Breast epithelium (tissue), 4 donors: ENCODE results near the gene ACTR2. TPM values are rescaled to one million over a fixed set of nuclear protein-coding genes. Genes with fewer than 3 reads are reported as not detected.
"Not testable (repeated sequence)": the region's sequence is repeated elsewhere in the genome, so short reads cannot be mapped to it uniquely, and the experiment has no call there.

ENCODE experiments used
- DNase-seq, 2 donors: peaks; one replicate each; pipeline ENCODE4 v3.0.0-alpha.2; 2019; ENCODE audit warnings: low spot score in 2 of 2
- H3K27ac ChIP-seq, 2 donors: fragments of 200-600 bp; sonication (generic) in 1 of 2; one replicate each; pipeline ENCODE4 v1.5.1; 2016 to 2019; ENCODE audit warnings: mild to moderate bottlenecking in 1 of 2
- H3K27me3 ChIP-seq, 2 donors: fragments of 200-600 bp; sonication (generic) in 1 of 2; one replicate each; pipeline versions ENCODE4 v1.5.1 to v1.6.0; 2017 to 2019; ENCODE audit warnings: control low read depth in 1 of 2, mild to moderate bottlenecking in 1 of 2
- H3K36me3 ChIP-seq: fragments of 200-600 bp; one replicate; pipeline ENCODE4 v1.5.1; 2019
- H3K4me1 ChIP-seq, 2 donors: fragments of 200-600 bp; sonication (generic); one replicate each; pipeline ENCODE4 v1.5.1; 2016 to 2019; ENCODE audit warnings: control low read depth in 1 of 2
- H3K4me3 ChIP-seq, 3 donors: fragments of 200-600 bp; sonication (generic); 1 replicate in 2 of 3; 2 replicates in 1 of 3; pipeline ENCODE4 v1.5.1; 2016 to 2019; ENCODE audit warnings: mild to moderate bottlenecking in 3 of 3, moderate library complexity in 2 of 3
- H3K9me3 ChIP-seq, 2 donors: fragments of 200-600 bp; sonication (generic) in 1 of 2; one replicate each; pipeline ENCODE4 v1.5.1; 2016 to 2019; ENCODE audit warnings: control low read depth in 1 of 2
- POLR2A ChIP-seq: fragments of 450-650 bp; IDR thresholded peaks from one replicate; pipeline ENCODE4 v1.6.1; 2016; ENCODE audit warnings: antibody characterized with exemption, mild to moderate bottlenecking, moderate library complexity
- POLR2AphosphoS5 ChIP-seq, 3 donors: sonication (generic); formaldehyde crosslinking; IDR thresholded peaks; one replicate each; pipeline ENCODE4 v1.6.1; 2017; ENCODE audit warnings: antibody characterized with exemption in 3 of 3
- intact Hi-C: fragments of 100-400 bp; cut with DNase I; formaldehyde crosslinking; loops from one replicate; pipeline ENCODE4 v1.15.1; 2023; ENCODE audit warnings: low total_unique reads
- total RNA-seq, 3 donors: library from RNA; depleted of rRNA; stranded (reverse); fragments of >200 nt; gene quantifications; one replicate each; pipeline ENCODE4 v1.1.0, GENCODE V29; 2016
- TF ChIP-seq, protein P1 (sequence below), 3 donors: fragments of 450-650 bp; IDR thresholded peaks; one replicate each; pipeline ENCODE4 v1.5.1; 2016 to 2017; ENCODE audit warnings: antibody characterized with exemption in 3 of 3, mild to moderate bottlenecking in 3 of 3, moderate library complexity in 3 of 3

Gene ACTR2
- total RNA-seq, 3 donors from 2014 or later: 74.7 to 98.4 (median 75.1) TPM

DNA sequence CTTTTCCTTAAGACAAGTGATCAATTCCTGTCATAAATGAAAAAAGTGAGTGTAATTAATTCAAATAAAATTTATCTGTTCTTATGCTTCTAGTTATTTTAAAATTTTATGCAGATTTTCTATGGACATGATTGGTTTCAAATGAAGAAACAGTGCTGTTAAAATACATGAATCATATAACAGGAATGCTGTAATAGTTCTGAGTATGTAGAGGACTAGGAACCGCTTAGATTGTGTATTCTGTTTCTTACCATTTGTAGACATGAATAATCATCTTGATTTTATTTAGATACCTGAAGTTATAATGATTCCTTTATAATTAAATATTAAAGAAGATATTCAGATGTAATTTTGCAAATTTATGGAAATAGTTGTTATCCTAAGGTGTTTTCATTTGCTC, 3.5 kb downstream of the ACTR2 start:
- peaks cover 0 to 7% of the 10 kb centered on the region in 2 donors for H3K4me1 ChIP-seq
- H3K27ac ChIP-seq: no peak overlapping the region
- no peaks in the 10 kb centered on the region for H3K9me3 ChIP-seq
- TF ChIP-seq, protein P1, sequence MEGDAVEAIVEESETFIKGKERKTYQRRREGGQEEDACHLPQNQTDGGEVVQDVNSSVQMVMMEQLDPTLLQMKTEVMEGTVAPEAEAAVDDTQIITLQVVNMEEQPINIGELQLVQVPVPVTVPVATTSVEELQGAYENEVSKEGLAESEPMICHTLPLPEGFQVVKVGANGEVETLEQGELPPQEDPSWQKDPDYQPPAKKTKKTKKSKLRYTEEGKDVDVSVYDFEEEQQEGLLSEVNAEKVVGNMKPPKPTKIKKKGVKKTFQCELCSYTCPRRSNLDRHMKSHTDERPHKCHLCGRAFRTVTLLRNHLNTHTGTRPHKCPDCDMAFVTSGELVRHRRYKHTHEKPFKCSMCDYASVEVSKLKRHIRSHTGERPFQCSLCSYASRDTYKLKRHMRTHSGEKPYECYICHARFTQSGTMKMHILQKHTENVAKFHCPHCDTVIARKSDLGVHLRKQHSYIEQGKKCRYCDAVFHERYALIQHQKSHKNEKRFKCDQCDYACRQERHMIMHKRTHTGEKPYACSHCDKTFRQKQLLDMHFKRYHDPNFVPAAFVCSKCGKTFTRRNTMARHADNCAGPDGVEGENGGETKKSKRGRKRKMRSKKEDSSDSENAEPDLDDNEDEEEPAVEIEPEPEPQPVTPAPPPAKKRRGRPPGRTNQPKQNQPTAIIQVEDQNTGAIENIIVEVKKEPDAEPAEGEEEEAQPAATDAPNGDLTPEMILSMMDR (IDR thresholded peaks at IDR 0.05): no peak
- TF ChIP-seq POLR2A: no peak
- no peak for TF ChIP-seq POLR2AphosphoS5 (IDR thresholded peaks at IDR 0.05)
- H3K27me3 ChIP-seq: no peaks in the 10 kb centered on the region
- DNase-seq: no peak
- no peak overlapping the region for H3K4me3 ChIP-seq
- intact Hi-C loops: no loop called here
- H3K36me3 ChIP-seq: no peaks in the 10 kb centered on the region

DNA sequence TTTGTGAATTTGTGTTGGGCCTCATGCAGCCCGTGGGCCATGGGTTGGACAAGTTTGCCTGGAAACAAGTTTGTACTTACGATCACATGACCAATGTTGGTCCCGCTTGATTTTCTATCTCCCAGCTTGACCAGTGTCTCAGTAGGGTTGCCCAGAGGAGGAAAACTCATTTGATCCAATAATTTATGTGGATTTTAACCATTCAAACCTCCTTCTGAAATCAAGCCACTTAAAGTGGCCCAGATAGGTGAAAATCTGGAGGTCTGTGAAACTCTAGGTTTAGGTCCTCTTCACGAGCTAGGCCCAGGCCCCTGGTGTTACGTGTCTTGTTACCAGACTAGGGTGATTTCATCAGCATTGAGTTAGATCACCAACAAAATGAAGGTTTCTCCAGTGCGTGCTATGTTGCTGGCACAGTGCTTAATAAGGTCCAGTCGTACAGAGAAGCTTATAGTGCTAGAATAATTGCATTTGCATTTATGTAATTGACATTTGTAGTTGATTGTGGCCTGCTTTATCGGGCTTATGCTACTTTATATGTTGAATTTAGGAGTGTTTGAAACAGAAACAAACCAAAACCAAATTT, 4.4 kb downstream of the ACTR2 start:
- no peaks in the 10 kb centered on the region for H3K27me3 ChIP-seq
- intact Hi-C loops: no loop called here
- H3K27ac ChIP-seq: no peak overlapping the region
- peaks cover 0 to 1% of the 10 kb centered on the region in 2 donors for H3K4me1 ChIP-seq
- H3K36me3 ChIP-seq: no peaks in the 10 kb centered on the region
- no peak for DNase-seq
- TF ChIP-seq, protein P1 (IDR thresholded peaks at IDR 0.05): no peak
- TF ChIP-seq POLR2A: no peak
- no peak for TF ChIP-seq POLR2AphosphoS5 (IDR thresholded peaks at IDR 0.05)
- H3K9me3 ChIP-seq: no peaks in the 10 kb centered on the region
- no peak overlapping the region for H3K4me3 ChIP-seq

DNA sequence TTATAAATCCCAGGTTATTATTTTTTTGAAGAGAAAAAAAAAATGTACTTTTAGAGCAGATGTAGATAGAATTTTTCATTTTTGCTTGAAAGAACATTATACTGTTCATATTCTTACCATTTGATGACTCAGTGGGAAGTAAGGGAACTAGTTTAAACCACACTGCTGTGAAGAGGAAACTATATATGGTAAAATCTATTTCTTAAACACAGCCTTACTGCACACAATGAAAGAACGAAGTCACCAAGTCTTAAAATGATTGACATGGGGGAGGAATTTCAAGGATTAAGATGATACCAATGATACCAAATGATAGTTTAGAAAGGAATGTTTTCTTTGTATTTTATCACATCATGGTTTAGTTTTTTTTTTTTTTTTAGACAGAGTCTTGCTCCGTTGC, 5.0 kb downstream of the ACTR2 start:
- TF ChIP-seq, protein P1 (IDR thresholded peaks at IDR 0.05): no peak
- TF ChIP-seq POLR2AphosphoS5 (IDR thresholded peaks at IDR 0.05) (no peak), POLR2A (no peak)
- intact Hi-C loops: no loop called here
- no peaks in the 10 kb centered on the region for H3K9me3 ChIP-seq
- H3K27ac ChIP-seq: no peak overlapping the region
- no peaks in the 10 kb centered on the region for H3K4me1 ChIP-seq
- DNase-seq: no peak
- no peaks in the 10 kb centered on the region for H3K27me3 ChIP-seq
- no peak overlapping the region for H3K4me3 ChIP-seq
- H3K36me3 ChIP-seq: no peaks in the 10 kb centered on the region

DNA sequence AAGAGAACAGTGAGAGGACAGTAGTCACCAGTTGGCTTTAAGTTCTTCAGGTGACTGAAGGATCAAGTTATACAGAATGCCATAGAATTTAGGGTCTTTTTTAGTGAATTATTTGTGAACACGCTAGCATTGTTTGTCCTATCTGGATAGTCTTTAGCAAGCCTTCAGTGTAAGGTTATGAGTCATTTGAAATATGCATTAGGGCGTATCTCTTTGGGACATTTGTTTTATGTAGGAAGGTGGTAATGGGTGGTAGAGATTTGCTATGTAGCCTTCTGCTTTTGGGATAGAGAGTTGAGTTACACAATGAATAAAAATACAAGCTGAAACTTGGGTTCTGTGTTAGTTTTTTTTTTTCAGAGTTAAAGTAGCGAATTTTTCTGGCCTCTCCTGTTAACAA, 13.0 kb downstream of the ACTR2 start:
- no peaks in the 10 kb centered on the region for H3K9me3 ChIP-seq
- peaks cover 5% of the 10 kb centered on the region for H3K36me3 ChIP-seq
- H3K27me3 ChIP-seq: no peaks in the 10 kb centered on the region
- H3K27ac ChIP-seq: no peak overlapping the region
- TF ChIP-seq, protein P1 (IDR thresholded peaks at IDR 0.05): no peak
- TF ChIP-seq POLR2AphosphoS5 (IDR thresholded peaks at IDR 0.05) (no peak), POLR2A (no peak)
- H3K4me3 ChIP-seq: no peak overlapping the region
- no peaks in the 10 kb centered on the region for H3K4me1 ChIP-seq
- intact Hi-C loops: no loop called here
- DNase-seq: no peak

DNA sequence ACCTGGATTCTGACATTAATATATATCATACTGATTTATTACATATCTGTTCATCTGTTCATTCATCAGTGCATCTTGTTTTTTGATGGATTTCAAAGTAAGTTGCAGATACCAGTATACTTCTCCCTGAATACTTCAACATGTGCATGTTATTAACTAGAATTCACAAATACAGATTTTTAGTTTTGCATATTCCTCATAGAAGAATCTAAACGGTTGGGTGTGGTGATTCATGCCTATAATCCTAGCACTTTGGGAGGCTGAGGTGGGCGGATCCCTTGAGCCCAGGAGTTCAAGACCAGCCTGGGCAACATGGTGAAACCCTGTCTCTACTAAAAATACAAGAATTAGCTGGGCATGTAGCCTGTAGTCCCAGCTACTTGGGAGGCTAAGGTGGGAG, 16.8 kb downstream of the ACTR2 start:
- H3K4me3 ChIP-seq, H3K27me3 ChIP-seq, H3K4me1 ChIP-seq, DNase-seq, H3K27ac ChIP-seq, intact Hi-C loops, H3K9me3 ChIP-seq, H3K36me3 ChIP-seq: not testable (repeated sequence)

DNA sequence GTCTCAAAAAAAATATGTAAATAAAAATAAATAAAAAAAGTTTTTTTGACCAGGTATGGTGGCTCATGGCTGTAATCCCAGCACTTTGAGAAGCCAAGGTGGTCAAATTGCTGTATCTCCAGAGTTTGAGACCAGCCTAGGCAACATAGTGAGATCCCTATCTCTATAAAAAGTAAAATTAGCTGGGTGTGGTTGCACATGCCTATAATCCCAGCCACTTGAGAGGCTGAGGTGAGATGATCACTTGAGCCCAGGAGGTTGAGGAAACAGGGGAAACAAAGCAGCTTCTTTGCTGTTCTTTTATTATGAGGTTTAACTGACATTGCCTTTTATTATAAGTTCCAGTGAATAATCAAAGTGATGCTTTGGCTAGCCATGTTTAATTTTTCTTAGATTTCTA, 25.0 kb downstream of the ACTR2 start:
- H3K27me3 ChIP-seq: no peaks in the 10 kb centered on the region
- TF ChIP-seq POLR2A: no peak
- TF ChIP-seq, protein P1 (IDR thresholded peaks at IDR 0.05): no peak
- no peak for TF ChIP-seq POLR2AphosphoS5 (IDR thresholded peaks at IDR 0.05)
- H3K27ac ChIP-seq: no peak overlapping the region
- no peak overlapping the region for H3K4me3 ChIP-seq
- no peaks in the 10 kb centered on the region for H3K9me3 ChIP-seq
- H3K4me1 ChIP-seq: no peaks in the 10 kb centered on the region
- intact Hi-C loops: no loop called here
- DNase-seq: no peak
- H3K36me3 ChIP-seq: peaks cover 5% of the 10 kb centered on the region
